HG02981 (cell line): ENCODE results near the gene C1QTNF5.
A peak's percentile ranks its signal among the peaks of the same experiment; 100 is the strongest.
"Not testable (repeated sequence)": the region's sequence is repeated elsewhere in the genome, so short reads cannot be mapped to it uniquely, and the experiment has no call there.

Source experiments
- ATAC-seq: cut with Tn5 transposase; IDR thresholded peaks from one replicate; pipeline ENCODE4 v1.9.1; 2021; ENCODE audit warnings: mild to moderate bottlenecking, moderate library complexity; ENCODE audit not compliant: unreplicated experiment

Gene C1QTNF5

GRCh38 chr11:119340335-119341221 lies at the start of gene C1QTNF5:
Gene C1QTNF5, minus strand, starts transcription at chr11:119340883. Its CDS starts 486 bp downstream, at chr11:119340397.
- ATAC-seq: no peak

- no peak for ATAC-seq
These were observed 49.0 kb upstream of the C1QTNF5 start for GRCh38 chr11:119389611-119390254.

- ATAC-seq: no peak
These were observed 47.4 kb upstream of the C1QTNF5 start for GRCh38 chr11:119388103-119388502.

GRCh38 chr11:119384332-119384731 lies 43.6 kb upstream of the C1QTNF5 start:
- no peak for ATAC-seq

- not testable (repeated sequence) for ATAC-seq
These were observed 41.8 kb upstream of the C1QTNF5 start for GRCh38 chr11:119382513-119382912.

GRCh38 chr11:119382101-119382500 lies 41.4 kb upstream of the C1QTNF5 start:
- no peak for ATAC-seq

GRCh38 chr11:119381181-119381988 lies 40.7 kb upstream of the C1QTNF5 start, which contains the start of gene USP2:
Gene USP2, minus strand, starts transcription at chr11:119381690. Its CDS starts 8,210 bp downstream, at chr11:119373480.
- peak; percentile 100 for ATAC-seq

GRCh38 chr11:119380827-119381180 lies 40.1 kb upstream of the C1QTNF5 start:
- no peak for ATAC-seq

- ATAC-seq: no peak
These were observed 39.6 kb upstream of the C1QTNF5 start for GRCh38 chr11:119380160-119380826.

GRCh38 chr11:119378851-119379465 lies 38.3 kb upstream of the C1QTNF5 start:
- ATAC-seq: no peak

- no peak for ATAC-seq
These were observed 37.4 kb upstream of the C1QTNF5 start for GRCh38 chr11:119377961-119378667.

- no peak for ATAC-seq
These were observed 36.6 kb upstream of the C1QTNF5 start for GRCh38 chr11:119377112-119377901.

- no peak for ATAC-seq
These were observed 35.6 kb upstream of the C1QTNF5 start for GRCh38 chr11:119376197-119376847.

- no peak for ATAC-seq
These were observed 34.9 kb upstream of the C1QTNF5 start for GRCh38 chr11:119375337-119376196.

- ATAC-seq: no peak
These were observed 34.1 kb upstream of the C1QTNF5 start for GRCh38 chr11:119374632-119375336.

- no peak for ATAC-seq
These were observed 33.4 kb upstream of the C1QTNF5 start for GRCh38 chr11:119373921-119374631.
